GM23248 (cell line): ENCODE results near the gene TAS2R46. TPM values are rescaled to one million over a fixed set of nuclear protein-coding genes. Genes with fewer than 3 reads are reported as not detected.
"Not testable (repeated sequence)": the region's sequence is repeated elsewhere in the genome, so short reads cannot be mapped to it uniquely, and the experiment has no call there.

Source experiments
- DNase-seq: peaks from one replicate; pipeline ENCODE4 v3.0.0-alpha.2; 2015
- H2AFZ ChIP-seq: fragments of 200-600 bp; sonication (generic); 2 replicates; pipeline ENCODE4 v1.6.1; 2016; ENCODE audit warnings: antibody characterized with exemption
- H3F3A ChIP-seq: fragments of 200-600 bp; sonication (generic); 2 replicates; pipeline ENCODE4 v1.6.1; 2016; ENCODE audit warnings: mild to moderate bottlenecking, antibody characterized with exemption, mixed run types; ENCODE audit not compliant: insufficient read depth
- H3K27ac ChIP-seq: fragments of 200-600 bp; sonication (generic); 2 replicates; pipeline ENCODE4 v1.5.1; 2016; ENCODE audit warnings: mild to moderate bottlenecking
- H3K27me3 ChIP-seq: fragments of 200-600 bp; sonication (generic); replicated peaks from 2 replicates; pipeline ENCODE4 v1.6.1; 2016; ENCODE audit warnings: mild to moderate bottlenecking; ENCODE audit not compliant: insufficient read depth
- H3K36me3 ChIP-seq: fragments of 200-600 bp; sonication (generic); 2 replicates; pipeline ENCODE4 v1.6.1; 2016; ENCODE audit warnings: low read depth, mild to moderate bottlenecking
- H3K4me1 ChIP-seq: fragments of 200-600 bp; sonication (generic); 2 replicates; pipeline ENCODE4 v1.6.1; 2016; ENCODE audit warnings: mild to moderate bottlenecking; ENCODE audit not compliant: insufficient read depth
- H3K4me2 ChIP-seq: fragments of 200-600 bp; sonication (generic); one replicate; pipeline ENCODE4 v1.6.1; 2016; ENCODE audit warnings: mild to moderate bottlenecking; ENCODE audit not compliant: unreplicated experiment
- H3K4me3 ChIP-seq: fragments of 200-600 bp; sonication (generic); 2 replicates; pipeline ENCODE4 v1.5.1; 2016; ENCODE audit warnings: mild to moderate bottlenecking
- H3K79me2 ChIP-seq: fragments of 200-600 bp; sonication (generic); 2 replicates; pipeline ENCODE4 v1.6.1; 2016; ENCODE audit warnings: mild to moderate bottlenecking; ENCODE audit not compliant: insufficient read depth
- H3K9ac ChIP-seq: fragments of 200-600 bp; sonication (generic); 2 replicates; pipeline ENCODE4 v1.6.1; 2016; ENCODE audit warnings: mild to moderate bottlenecking
- H3K9me2 ChIP-seq: fragments of 200-600 bp; sonication (generic); 2 replicates; pipeline ENCODE4 v1.6.1; 2016; ENCODE audit warnings: mixed run types, mild to moderate bottlenecking, moderate library complexity; ENCODE audit not compliant: insufficient read depth
- H3K9me3 ChIP-seq: fragments of 200-600 bp; sonication (generic); one replicate; pipeline ENCODE4 v1.6.1; 2017; ENCODE audit warnings: low read depth
- H4K20me1 ChIP-seq: fragments of 200-600 bp; sonication (generic); 2 replicates; pipeline ENCODE4 v1.6.0; 2016; ENCODE audit not compliant: insufficient read depth
- EZH2 ChIP-seq: fragments of 200-600 bp; sonication (generic); IDR thresholded peaks from 2 replicates; pipeline ENCODE4 v1.6.1; 2018; ENCODE audit warnings: antibody characterized with exemption, mild to moderate bottlenecking; ENCODE audit not compliant: insufficient read depth, poor library complexity, severe bottlenecking
- EZH2phosphoT487 ChIP-seq: fragments of 200-600 bp; sonication (generic); IDR thresholded peaks from 2 replicates; pipeline ENCODE4 v1.6.1; 2018; ENCODE audit warnings: antibody characterized with exemption, moderate library complexity, mild to moderate bottlenecking, low read depth; ENCODE audit not compliant: insufficient read depth
- WGBS, 2 experiments: methylation state at CpG; one replicate each; pipeline ENCODE4 v1.1.6; 2015 to 2017; ENCODE audit warnings: low lambda C conversion rate in 2 of 2, low coverage in 1 of 2; ENCODE audit errors: missing lambda C conversion rate in 2 of 2; 5-methylcytosine and 5-hydroxymethylcytosine counted together
- in situ Hi-C: fragments of 300-500 bp; cut with MboI; formaldehyde crosslinking; loops from 2 replicates; pipeline ENCODE4 v1.15.0; 2020
- polyA plus RNA-seq: library from polyadenylated mRNA; unstranded; fragments of >200 nt; fragmentation: Nextera tagmentation; extraction: Ambion mirVana; gene quantifications from 2 replicates; pipeline ENCODE4 v1.2.1, GENCODE V29; 2016
- total RNA-seq: library from RNA; depleted of rRNA; stranded (reverse); fragments of >200 nt; shearing (Covaris generic); gene quantifications from 2 replicates; pipeline ENCODE4 v1.2.3, GENCODE V29; 2014

Gene TAS2R46
- total and polyA plus RNA-seq, 2 experiments from 2014 or later: not detected

GRCh38 chr12:11105546-11105945, 43.5 kb upstream of the TAS2R46 start:
- Histone ChIP-seq H3K9ac (no peak overlapping the region), H3K27me3 (no peaks in the 10 kb centered on the region), H3K4me2 (no peak overlapping the region), H3F3A (no peaks in the 10 kb centered on the region), H3K27ac (no peak overlapping the region), H3K9me2 (no peaks in the 10 kb centered on the region), H3K9me3 (no peaks in the 10 kb centered on the region), H3K4me3 (no peak overlapping the region), H3K79me2 (peaks cover 64% of the 10 kb centered on the region), H4K20me1 (no peaks in the 10 kb centered on the region), H3K4me1 (no peaks in the 10 kb centered on the region), H2AFZ (no peak overlapping the region), H3K36me3 (no peaks in the 10 kb centered on the region)
- TF ChIP-seq EZH2phosphoT487 (no peak), EZH2 (no peak)
- no peak for DNase-seq
- in situ Hi-C loops: no loop called here
- 70 to 80% methylated on average over 2 of the region's 2 CpGs for WGBS, 2 experiments

- not testable (repeated sequence) for DNase-seq
Measured at GRCh38 chr12:11094910-11095309, 32.8 kb upstream of the TAS2R46 start.

GRCh38 chr12:11092128-11092527, 30.0 kb upstream of the TAS2R46 start, which contains the start of gene TAS2R43:
Gene TAS2R43 (minus strand): TSS chr12:11092313. CDS start chr12:11092229, 84 bp downstream.
- H3K4me3 ChIP-seq: no peak within 1 kb of the TSS
- DNase-seq: no peak
- in situ Hi-C loops: no loop called here
- no peaks in the 10 kb centered on the region for H3K79me2 ChIP-seq
- H3K9ac ChIP-seq: no peak within 1 kb of the TSS
- H3K36me3 ChIP-seq: no peaks in the 10 kb centered on the region
- H2AFZ ChIP-seq: no peak within 1 kb of the TSS
- TF ChIP-seq EZH2 (no peak), EZH2phosphoT487 (no peak)
- no peaks in the 10 kb centered on the region for H4K20me1 ChIP-seq
- no peaks in the 10 kb centered on the region for H3K9me3 ChIP-seq
- H3K27me3 ChIP-seq: no peaks in the 10 kb centered on the region
- no peaks in the 10 kb centered on the region for H3K9me2 ChIP-seq
- H3K4me1 ChIP-seq: no peaks in the 10 kb centered on the region
- no peaks in the 10 kb centered on the region for H3F3A ChIP-seq
- WGBS, 2 experiments: 93 to 94% methylated on average over 6 of the region's 6 CpGs
- no peak within 1 kb of the TSS for H3K27ac ChIP-seq
- no peak within 1 kb of the TSS for H3K4me2 ChIP-seq

More at GRCh38 chr12:11094910-11095309, 32.8 kb upstream of the TAS2R46 start:
- H3K9me2 ChIP-seq, H3K36me3 ChIP-seq, H3K4me1 ChIP-seq, H3K4me2 ChIP-seq, H3K4me3 ChIP-seq, H4K20me1 ChIP-seq, H3F3A ChIP-seq, H3K9me3 ChIP-seq, H2AFZ ChIP-seq, H3K9ac ChIP-seq, H3K27ac ChIP-seq, in situ Hi-C loops, H3K27me3 ChIP-seq: not testable (repeated sequence)
- WGBS, 2 experiments: no CpG with 5 or more reads among the region's 2 CpGs
- H3K79me2 ChIP-seq: peaks cover 17% of the 10 kb centered on the region

- Histone ChIP-seq H3K9me3 (no peaks in the 10 kb centered on the region), H3K79me2 (no peaks in the 10 kb centered on the region), H3K4me3 (no peak overlapping the region), H3K9me2 (no peaks in the 10 kb centered on the region), H3K9ac (no peak overlapping the region), H4K20me1 (no peaks in the 10 kb centered on the region), H3K4me2 (no peak overlapping the region), H3K36me3 (no peaks in the 10 kb centered on the region), H3K27me3 (no peaks in the 10 kb centered on the region), H3F3A (no peaks in the 10 kb centered on the region), H3K4me1 (no peaks in the 10 kb centered on the region), H3K27ac (no peak overlapping the region), H2AFZ (no peak overlapping the region)
- in situ Hi-C loops: no loop called here
- TF ChIP-seq EZH2 (no peak), EZH2phosphoT487 (no peak)
- 85 to 87% methylated on average over 5 of the region's 5 CpGs for WGBS, 2 experiments
- DNase-seq: no peak
Measured at GRCh38 chr12:11089246-11089645, 27.2 kb upstream of the TAS2R46 start.

- H3K79me2 ChIP-seq: no peaks in the 10 kb centered on the region
- no peak for DNase-seq
- no peak overlapping the region for H3K4me2 ChIP-seq
- no peaks in the 10 kb centered on the region for H4K20me1 ChIP-seq
- H3K4me3 ChIP-seq: no peak overlapping the region
- in situ Hi-C loops: no loop called here
- WGBS, 2 experiments: 92 to 96% methylated on average over 3 of the region's 3 CpGs
- no peaks in the 10 kb centered on the region for H3K4me1 ChIP-seq
- no peak for TF ChIP-seq EZH2
- no peak for TF ChIP-seq EZH2phosphoT487
- no peak overlapping the region for H3K27ac ChIP-seq
- H3K9ac ChIP-seq: no peak overlapping the region
- H3F3A ChIP-seq: no peaks in the 10 kb centered on the region
- no peaks in the 10 kb centered on the region for H3K36me3 ChIP-seq
- H2AFZ ChIP-seq: no peak overlapping the region
- H3K9me2 ChIP-seq: no peaks in the 10 kb centered on the region
- H3K27me3 ChIP-seq: no peaks in the 10 kb centered on the region
- no peaks in the 10 kb centered on the region for H3K9me3 ChIP-seq
Measured at GRCh38 chr12:11085419-11085818, 23.3 kb upstream of the TAS2R46 start.
